OCI-LY3 (cell line): ENCODE results near the gene AMOTL1.

Experiments
- H2AFZ ChIP-seq: fragments of 200-600, 300-600 bp; shearing (Covaris generic); 2 replicates; pipeline ENCODE4 v1.6.0; 2014; ENCODE audit warnings: antibody characterized with exemption, low read depth, low read length
- H3K27ac ChIP-seq: fragments of 200-600, 300-600 bp; sonication (generic); 2 replicates; pipeline ENCODE4 v1.5.1; 2014; ENCODE audit warnings: mild to moderate bottlenecking, low read length, moderate library complexity, mixed read lengths
- H3K27me3 ChIP-seq: fragments of 200-600, 300-600 bp; sonication (generic); 2 replicates; pipeline ENCODE4 v1.6.1; 2014; ENCODE audit warnings: low read depth, low read length, mixed read lengths
- H3K36me3 ChIP-seq: fragments of 200-600, 300-600 bp; sonication (generic); replicated peaks from 2 replicates; pipeline ENCODE3; 2014; ENCODE audit warnings: low read depth, low read length, mixed read lengths
- H3K4me1 ChIP-seq: fragments of 300-600, 200-600 bp; sonication (generic); 2 replicates; pipeline ENCODE4 v1.6.1; 2014; ENCODE audit warnings: low read length, mixed read lengths
- H3K4me2 ChIP-seq: fragments of 200-600, 300-600 bp; sonication (generic); 2 replicates; pipeline ENCODE4 v1.6.1; 2014; ENCODE audit warnings: low read length, mixed read lengths
- H3K4me3 ChIP-seq: fragments of 300-600, 200-600 bp; sonication (generic); 2 replicates; pipeline ENCODE4 v1.5.1; 2014; ENCODE audit warnings: antibody characterized with exemption, mild to moderate bottlenecking, low read length, moderate library complexity
- H3K79me2 ChIP-seq: fragments of 300-600, 200-600 bp; shearing (Covaris generic); 2 replicates; pipeline ENCODE4 v1.6.1; 2014; ENCODE audit warnings: mild to moderate bottlenecking, low read length, mixed read lengths
- H3K9ac ChIP-seq: fragments of 300-600, 200-600 bp; shearing (Covaris generic); 2 replicates; pipeline ENCODE4 v1.6.0; 2014; ENCODE audit warnings: mild to moderate bottlenecking, low read length, moderate library complexity
- H3K9me3 ChIP-seq: fragments of 200-600, 300-600 bp; shearing (Covaris generic); 2 replicates; pipeline ENCODE4 v1.6.1; 2014; ENCODE audit warnings: low read length, mixed read lengths; ENCODE audit not compliant: insufficient read depth
- H4K20me1 ChIP-seq: fragments of 200-600, 300-600 bp; sonication (generic); 2 replicates; pipeline ENCODE4 v1.6.1; 2016; ENCODE audit warnings: low read length, mixed read lengths; ENCODE audit not compliant: insufficient read depth
- CTCF ChIP-seq: fragments of 200-600, 300-600 bp; sonication (generic); IDR thresholded peaks from 2 replicates; pipeline ENCODE4 v1.5.1; 2014; ENCODE audit warnings: antibody characterized with exemption, low read length, low read depth
- EZH2phosphoT487 ChIP-seq: fragments of 200-600 bp; shearing (Covaris generic); IDR thresholded peaks from 2 replicates; pipeline ENCODE4 v1.6.1; 2018; ENCODE audit warnings: antibody characterized with exemption, mixed run types, low read depth

The AMOTL1 gene

DNA sequence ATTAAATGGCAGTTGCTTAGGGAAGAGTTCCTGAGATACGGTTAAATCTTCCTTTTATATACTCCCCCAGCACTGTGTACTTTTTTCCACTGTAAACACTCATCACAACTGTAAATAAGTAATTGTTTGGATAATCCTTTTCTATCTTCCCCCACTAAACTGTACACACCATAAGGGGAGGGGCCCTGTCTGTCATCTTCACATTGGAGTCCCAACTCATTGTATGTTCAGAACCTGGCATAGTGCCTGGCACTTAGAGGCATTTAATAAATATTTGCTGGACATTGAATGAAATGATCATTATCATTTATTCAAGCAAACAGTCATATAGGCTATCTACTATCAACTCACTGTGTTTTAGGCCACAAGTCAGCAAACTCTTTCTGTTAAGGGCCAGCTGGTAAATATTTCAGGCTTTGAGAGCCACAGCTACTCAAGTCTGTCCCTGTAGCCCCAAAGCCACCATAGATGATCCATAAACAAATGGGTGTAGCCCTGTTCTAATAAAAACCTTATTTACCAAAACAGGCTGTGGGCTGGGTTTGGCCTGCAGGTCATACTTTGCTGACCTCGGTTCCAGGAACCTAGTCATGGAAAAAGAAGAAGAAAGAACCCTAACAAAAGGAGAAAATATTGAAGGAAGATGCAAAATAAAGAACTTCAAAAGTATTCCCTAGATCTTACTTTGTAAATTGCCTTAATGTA, 70.0 kb downstream of the AMOTL1 start:
- Histone ChIP-seq H3K4me2 (no peak overlapping the region), H4K20me1 (no peaks in the 10 kb centered on the region), H3K36me3 (peaks cover 7% of the 10 kb centered on the region), H2AFZ (no peak overlapping the region), H3K4me3 (no peak overlapping the region), H3K27ac (no peak overlapping the region), H3K9ac (no peak overlapping the region), H3K9me3 (no peaks in the 10 kb centered on the region), H3K4me1 (peaks cover 6% of the 10 kb centered on the region), H3K27me3 (no peaks in the 10 kb centered on the region), H3K79me2 (no peaks in the 10 kb centered on the region)
- no peak for TF ChIP-seq CTCF
- TF ChIP-seq EZH2phosphoT487 = no peak

DNA sequence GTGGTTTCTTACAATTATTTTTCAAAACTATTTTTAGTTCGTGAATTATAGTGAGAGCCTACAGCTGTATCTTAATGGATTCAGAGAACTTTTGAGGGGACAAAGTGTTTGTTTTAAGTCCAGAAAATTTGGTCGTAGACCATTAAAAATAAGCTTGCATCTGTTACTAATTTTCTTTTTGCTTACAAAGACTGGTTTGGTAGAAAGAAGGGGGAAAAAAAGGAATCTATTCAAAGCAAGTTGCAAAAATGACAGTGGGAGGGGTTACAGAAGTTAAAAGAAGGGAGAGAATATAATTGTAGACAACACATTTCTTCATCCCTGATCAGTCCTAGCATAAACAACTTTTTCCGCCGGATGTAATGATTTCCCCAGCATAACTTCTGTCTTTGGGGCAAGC, 72.1 kb downstream of the AMOTL1 start:
- no peak overlapping the region for H3K27ac ChIP-seq
- H3K4me1 ChIP-seq = peaks cover 6% of the 10 kb centered on the region
- no peaks in the 10 kb centered on the region for H3K9me3 ChIP-seq
- H3K79me2 ChIP-seq = no peaks in the 10 kb centered on the region
- H3K27me3 ChIP-seq = no peaks in the 10 kb centered on the region
- no peak overlapping the region for H2AFZ ChIP-seq
- no peaks in the 10 kb centered on the region for H4K20me1 ChIP-seq
- H3K36me3 ChIP-seq = peaks cover 3% of the 10 kb centered on the region
- H3K9ac ChIP-seq = no peak overlapping the region
- no peak overlapping the region for H3K4me2 ChIP-seq
- TF ChIP-seq EZH2phosphoT487 (no peak), CTCF (no peak)
- H3K4me3 ChIP-seq = no peak overlapping the region

DNA sequence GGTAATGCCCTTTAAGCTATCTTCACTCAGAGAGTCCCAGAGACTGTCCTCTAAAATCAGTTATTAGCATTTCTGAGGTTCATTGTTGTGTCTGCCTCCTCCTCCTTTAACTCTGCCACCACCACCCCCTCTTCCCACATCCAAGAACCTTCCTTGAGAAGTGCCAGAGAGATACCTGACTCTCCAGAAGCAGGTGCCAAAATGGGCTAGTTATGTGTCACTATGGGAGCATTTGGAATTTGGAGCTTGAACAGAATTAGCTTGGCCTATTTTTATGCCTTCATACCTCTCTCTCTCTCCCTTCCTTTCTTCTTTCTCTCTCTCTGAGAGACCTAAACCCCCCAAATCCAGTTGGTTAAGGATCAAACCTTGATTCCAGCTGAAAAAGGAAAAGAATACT, 75.9 kb downstream of the AMOTL1 start:
- Histone ChIP-seq H3K36me3 (peaks cover under 1% of the 10 kb centered on the region), H3K27me3 (no peaks in the 10 kb centered on the region), H3K4me3 (no peak overlapping the region), H3K9ac (no peak overlapping the region), H4K20me1 (0 out of 2 replicates have a peak, but pooled peaks cover 3% of the 10 kb centered on the region), H3K4me1 (no peaks in the 10 kb centered on the region), H2AFZ (no peak overlapping the region), H3K27ac (no peak overlapping the region), H3K79me2 (no peaks in the 10 kb centered on the region), H3K9me3 (no peaks in the 10 kb centered on the region), H3K4me2 (no peak overlapping the region)
- no peak for TF ChIP-seq CTCF
- TF ChIP-seq EZH2phosphoT487 = no peak

DNA sequence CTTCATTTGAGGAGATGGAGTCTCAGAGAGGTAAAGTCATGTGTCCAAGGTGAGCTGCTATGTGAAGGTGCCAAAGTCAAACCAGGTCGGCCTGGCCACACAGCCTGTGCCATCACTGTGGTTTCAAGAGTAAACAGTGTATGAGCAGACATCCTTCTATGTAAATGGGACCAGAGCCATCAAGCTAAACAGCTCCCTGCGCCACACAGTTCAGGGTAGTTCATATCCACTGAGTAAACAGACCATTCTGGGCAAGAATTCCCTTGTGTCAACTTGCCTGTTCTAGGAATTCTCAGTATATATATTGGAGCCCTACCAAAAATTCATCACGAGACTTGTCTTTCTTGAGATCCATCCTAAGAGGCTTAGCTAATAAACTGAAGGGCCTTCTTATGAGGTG, 77.5 kb downstream of the AMOTL1 start:
- Histone ChIP-seq H3K9ac (no peak overlapping the region), H3K79me2 (no peaks in the 10 kb centered on the region), H3K9me3 (no peaks in the 10 kb centered on the region), H3K27me3 (no peaks in the 10 kb centered on the region), H3K36me3 (peaks cover 1% of the 10 kb centered on the region), H3K27ac (no peak overlapping the region), H3K4me2 (no peak overlapping the region), H2AFZ (no peak overlapping the region), H3K4me3 (no peak overlapping the region), H4K20me1 (0 out of 2 replicates have a peak, but pooled peaks cover 3% of the 10 kb centered on the region), H3K4me1 (no peaks in the 10 kb centered on the region)
- no peak for TF ChIP-seq EZH2phosphoT487
- TF ChIP-seq CTCF = no peak
